ENCODE results near the gene CORO2B.

CORO2B gene

GRCh38 chr15:68589053-68589452, 10.3 kb downstream of the CORO2B start:
- in situ Hi-C loops (cut with MboI; ENCODE audit: low sequenced_read_pairs): no loop called here

- in situ Hi-C loops (cut with MboI; ENCODE audit: low sequenced_read_pairs): no loop called here
These were observed 11.3 kb downstream of the CORO2B start for GRCh38 chr15:68589783-68590710.

GRCh38 chr15:68590721-68591389, 12.1 kb downstream of the CORO2B start:
- in situ Hi-C loops (cut with MboI; ENCODE audit: low sequenced_read_pairs): no loop called here

GRCh38 chr15:68592054-68592453, 13.3 kb downstream of the CORO2B start:
- in situ Hi-C loops (cut with MboI; ENCODE audit: low sequenced_read_pairs): no loop called here

- in situ Hi-C loops (cut with MboI; ENCODE audit: low sequenced_read_pairs): no loop called here
These were observed 13.8 kb downstream of the CORO2B start for GRCh38 chr15:68592544-68592943.

GRCh38 chr15:68593341-68593740, 14.5 kb downstream of the CORO2B start:
- in situ Hi-C loops (cut with MboI; ENCODE audit: low sequenced_read_pairs): no loop called here

- in situ Hi-C loops (cut with MboI; ENCODE audit: low sequenced_read_pairs): no loop called here
These were observed 15.2 kb downstream of the CORO2B start for GRCh38 chr15:68593828-68594532.

GRCh38 chr15:68594533-68595259, 15.9 kb downstream of the CORO2B start:
- in situ Hi-C loops (cut with MboI; ENCODE audit: low sequenced_read_pairs): no loop called here

- in situ Hi-C loops (cut with MboI; ENCODE audit: low sequenced_read_pairs): no loop called here
These were observed 16.4 kb downstream of the CORO2B start for GRCh38 chr15:68595260-68595564.

- in situ Hi-C loops (cut with MboI; ENCODE audit: low sequenced_read_pairs): no loop called here
These were observed 17.0 kb downstream of the CORO2B start for GRCh38 chr15:68595761-68596160.

GRCh38 chr15:68596691-68597090, 17.9 kb downstream of the CORO2B start:
- in situ Hi-C loops (cut with MboI; ENCODE audit: low sequenced_read_pairs): no loop called here

- in situ Hi-C loops (cut with MboI; ENCODE audit: low sequenced_read_pairs): no loop called here
These were observed 18.8 kb downstream of the CORO2B start for GRCh38 chr15:68597581-68597980.

GRCh38 chr15:68598171-68599152, 19.7 kb downstream of the CORO2B start:
- in situ Hi-C loops (cut with MboI; ENCODE audit: low sequenced_read_pairs): no loop called here

GRCh38 chr15:68599153-68599545, 20.4 kb downstream of the CORO2B start:
- in situ Hi-C loops (cut with MboI; ENCODE audit: low sequenced_read_pairs): no loop called here

GRCh38 chr15:68599560-68600071, 20.8 kb downstream of the CORO2B start:
- in situ Hi-C loops (cut with MboI; ENCODE audit: low sequenced_read_pairs): no loop called here

- in situ Hi-C loops (cut with MboI; ENCODE audit: low sequenced_read_pairs): no loop called here
These were observed 22.7 kb downstream of the CORO2B start for GRCh38 chr15:68601206-68602197.

- in situ Hi-C loops (cut with MboI; ENCODE audit: low sequenced_read_pairs): no loop called here
These were observed 23.8 kb downstream of the CORO2B start for GRCh38 chr15:68602459-68603215.

- in situ Hi-C loops (cut with MboI; ENCODE audit: low sequenced_read_pairs): no loop called here
These were observed 24.4 kb downstream of the CORO2B start for GRCh38 chr15:68603216-68603595.
